HEK293 (cell line): Measurements from ENCODE around the gene APBB2.

Experiments
- CTCF ChIP-seq: fragments of 450-650 bp; formaldehyde crosslinking; IDR thresholded peaks from 2 replicates; pipeline ENCODE4 v1.5.1; 2016; ENCODE audit warnings: missing biosample characterization, missing genetic modification characterization
- KLF16 ChIP-seq: fragments of 450-650 bp; formaldehyde crosslinking; IDR thresholded peaks from 2 replicates; pipeline ENCODE4 v1.5.1; 2017; ENCODE audit warnings: missing biosample characterization, missing genetic modification characterization
- MEIS1 ChIP-seq: sonication (generic); formaldehyde crosslinking; IDR thresholded peaks from 2 replicates; pipeline ENCODE4 v1.8.1; 2022; ENCODE audit warnings: missing genetic modification reagents, mild to moderate bottlenecking, borderline replicate concordance
- ZFP41 ChIP-seq: fragments of 450-650 bp; formaldehyde crosslinking; IDR thresholded peaks from 2 replicates; pipeline ENCODE4 v1.5.1; 2016; ENCODE audit warnings: missing biosample characterization, missing genetic modification characterization, borderline replicate concordance
- ZIC2 ChIP-seq: fragments of 450-650 bp; formaldehyde crosslinking; IDR thresholded peaks from 2 replicates; pipeline ENCODE4 v1.5.1; 2016; ENCODE audit warnings: missing biosample characterization, missing genetic modification characterization
- ZNF121 ChIP-seq: fragments of 450-650 bp; formaldehyde crosslinking; IDR thresholded peaks from 2 replicates; pipeline ENCODE4 v1.5.1; 2016; ENCODE audit warnings: missing biosample characterization, missing genetic modification characterization
- ZNF138 ChIP-seq: fragments of 450-650 bp; formaldehyde crosslinking; IDR thresholded peaks from 2 replicates; pipeline ENCODE4 v1.5.1; 2016; ENCODE audit warnings: missing biosample characterization, missing genetic modification characterization, borderline replicate concordance
- ZNF18 ChIP-seq: fragments of 450-650 bp; formaldehyde crosslinking; IDR thresholded peaks from 2 replicates; pipeline ENCODE4 v1.5.1; 2016; ENCODE audit warnings: missing biosample characterization, missing genetic modification characterization
- ZNF561 ChIP-seq: fragments of 450-650 bp; IDR thresholded peaks from 2 replicates; pipeline ENCODE4 v1.5.1; 2018; ENCODE audit warnings: missing biosample characterization, missing genetic modification characterization, borderline replicate concordance

GRCh38 chr4:41122775-41123174 lies 91.6 kb downstream of the APBB2 start:
- TF ChIP-seq ZIC2 (tag by site-specific recombination) (no peak), ZNF18 (tag by site-specific recombination) (no peak), ZNF138 (tag by site-specific recombination) (no peak), ZNF121 (tag by site-specific recombination) (no peak), KLF16 (tag by site-specific recombination) (no peak), ZFP41 (tag by site-specific recombination) (no peak), ZNF561 (tag by site-specific recombination) (no peak), CTCF (tag by site-specific recombination) (no peak), MEIS1 (CRISPR knock-in tag) (no peak)
